Muscle of arm (tissue), 12 donors: ENCODE data around the gene ZBTB40. TPM values are rescaled to one million over a fixed set of nuclear protein-coding genes. Genes with fewer than 3 reads are reported as not detected.
A peak's percentile ranks its signal among the peaks of the same experiment; 100 is the strongest.

Experiments used
- DNase-seq: peaks from one replicate; pipeline ENCODE4 v3.0.0-alpha.2; 2013
- polyA plus RNA-seq, 12 donors: library from polyadenylated mRNA; unstranded; fragments of 120-200 nt; gene quantifications; one replicate each; pipeline ENCODE4 v1.2.1, GENCODE V29; 2013; ENCODE audit not compliant: insufficient read length in 12 of 12

The ZBTB40 gene
- polyA plus RNA-seq, 12 donors = 11.1 to 16.1 (median 12.6) TPM; not detected in 1

- DNase-seq = peak; percentile 62
These were observed 31.1 kb upstream of the ZBTB40 start for GRCh38 chr1:22420455-22421053.

- no peak for DNase-seq
These were observed 24.9 kb upstream of the ZBTB40 start for GRCh38 chr1:22426781-22427180.

- no peak for DNase-seq
These were observed 23.0 kb upstream of the ZBTB40 start for GRCh38 chr1:22428672-22429071.

GRCh38 chr1:22431965-22432364 is 19.7 kb upstream of the ZBTB40 start:
- DNase-seq = no peak

- DNase-seq = no peak
These were observed 16.9 kb upstream of the ZBTB40 start for GRCh38 chr1:22434717-22435116.

- DNase-seq = no peak
These were observed 14.7 kb upstream of the ZBTB40 start for GRCh38 chr1:22436948-22437347.

- no peak for DNase-seq
These were observed 14.1 kb upstream of the ZBTB40 start for GRCh38 chr1:22437573-22437972.

GRCh38 chr1:22440582-22440981 is 11.1 kb upstream of the ZBTB40 start:
- DNase-seq = no peak

- no peak for DNase-seq
These were observed 9.3 kb upstream of the ZBTB40 start for GRCh38 chr1:22442212-22442894.

- DNase-seq = no peak
These were observed 8.3 kb upstream of the ZBTB40 start for GRCh38 chr1:22443332-22443731.

GRCh38 chr1:22444856-22445255 is 6.8 kb upstream of the ZBTB40 start:
- no peak for DNase-seq

- DNase-seq = no peak
These were observed 4.0 kb upstream of the ZBTB40 start for GRCh38 chr1:22447621-22448111.

GRCh38 chr1:22449636-22450035 is 2.0 kb upstream of the ZBTB40 start:
- no peak for DNase-seq

GRCh38 chr1:22450351-22451021 is 1.2 kb upstream of the ZBTB40 start:
- DNase-seq = no peak

- no peak for DNase-seq
These were observed 868 bp downstream of the ZBTB40 start for GRCh38 chr1:22452481-22452957.

GRCh38 chr1:22453181-22453580 is 1.5 kb downstream of the ZBTB40 start:
- DNase-seq = no peak

GRCh38 chr1:22454476-22455056 is 2.9 kb downstream of the ZBTB40 start:
- no peak for DNase-seq

- no peak for DNase-seq
These were observed 5.7 kb downstream of the ZBTB40 start for GRCh38 chr1:22457345-22457744.

GRCh38 chr1:22457836-22458235 is 6.2 kb downstream of the ZBTB40 start:
- no peak for DNase-seq

- DNase-seq = no peak
These were observed 9.4 kb downstream of the ZBTB40 start for GRCh38 chr1:22461100-22461499.

- no peak for DNase-seq
These were observed 10.3 kb downstream of the ZBTB40 start for GRCh38 chr1:22461678-22462527.

- no peak for DNase-seq
These were observed 11.3 kb downstream of the ZBTB40 start for GRCh38 chr1:22462928-22463327.
